GF-D8 (cell line): Measurements from ENCODE around the gene ENO3.
"Not testable (repeated sequence)": the region's sequence is repeated elsewhere in the genome, so short reads cannot be mapped to it uniquely, and the experiment has no call there.

Experiments
- DNase-seq: peaks from one replicate; lab custom pipeline; 2025; lab: John Stamatoyannopoulos, UW

The ENO3 gene

DNA sequence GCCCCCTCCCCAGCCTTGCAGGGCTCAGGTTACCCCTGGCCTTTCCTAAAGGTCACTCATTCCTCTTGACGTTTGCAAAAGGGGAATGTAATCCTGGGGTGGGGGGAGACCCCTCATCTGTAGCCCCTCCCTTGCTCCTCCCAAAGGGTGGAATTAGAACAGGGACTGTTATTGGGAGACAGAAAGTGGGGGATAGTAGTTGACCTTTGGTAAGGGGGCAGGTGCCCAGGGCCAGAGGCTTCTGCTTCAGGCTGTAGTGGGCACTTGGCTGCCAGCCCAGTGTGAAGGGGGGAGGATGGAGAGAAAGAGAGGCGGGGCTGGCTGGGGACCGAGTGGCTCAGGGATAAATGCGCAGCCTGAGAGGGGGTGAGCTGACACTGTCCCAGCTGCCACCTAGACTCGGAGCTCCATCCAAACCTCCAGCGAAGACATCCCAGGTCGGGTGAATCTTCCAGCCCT is at the start of gene ENO3:
Gene ENO3, plus strand, starts transcription at position 374 of the 459 bp plus-strand sequence. CDS start 711 bp downstream, outside the sequence.
- no peak for DNase-seq

DNA sequence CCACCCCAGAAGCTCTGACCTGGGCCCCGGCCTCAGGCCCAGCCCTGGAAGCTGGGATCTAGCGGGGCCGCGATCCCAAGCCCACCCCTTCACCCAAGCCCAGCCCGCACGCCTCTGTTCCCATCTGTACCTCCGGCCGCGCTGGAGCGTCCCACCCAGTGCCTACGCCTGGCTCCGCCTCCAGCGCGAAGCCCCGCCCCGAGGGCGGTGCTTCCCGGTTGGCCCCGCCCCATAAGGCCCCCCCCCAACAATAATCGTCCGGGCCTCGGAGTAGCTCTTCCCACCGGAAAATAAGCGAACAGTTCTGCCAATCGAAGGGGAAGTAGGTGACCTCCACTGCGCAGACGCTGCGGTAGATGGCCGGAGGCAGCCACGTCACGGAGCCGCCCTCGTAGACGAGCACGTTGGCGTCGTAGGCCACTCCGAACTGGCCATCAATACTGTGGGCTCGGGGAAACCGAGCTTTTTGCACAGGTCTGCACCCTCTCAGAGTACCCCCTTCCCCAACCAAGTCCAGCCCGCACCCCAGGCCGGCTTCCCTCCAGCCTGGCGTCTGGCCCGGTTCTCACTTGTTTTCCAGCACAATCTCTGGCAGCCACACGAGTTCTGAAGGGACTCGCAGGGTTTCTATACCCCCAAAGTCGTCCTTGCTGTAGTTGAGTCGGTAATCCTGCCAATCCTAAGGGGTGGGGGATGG is 49.1 kb upstream of the ENO3 start:
- DNase-seq: no peak

DNA sequence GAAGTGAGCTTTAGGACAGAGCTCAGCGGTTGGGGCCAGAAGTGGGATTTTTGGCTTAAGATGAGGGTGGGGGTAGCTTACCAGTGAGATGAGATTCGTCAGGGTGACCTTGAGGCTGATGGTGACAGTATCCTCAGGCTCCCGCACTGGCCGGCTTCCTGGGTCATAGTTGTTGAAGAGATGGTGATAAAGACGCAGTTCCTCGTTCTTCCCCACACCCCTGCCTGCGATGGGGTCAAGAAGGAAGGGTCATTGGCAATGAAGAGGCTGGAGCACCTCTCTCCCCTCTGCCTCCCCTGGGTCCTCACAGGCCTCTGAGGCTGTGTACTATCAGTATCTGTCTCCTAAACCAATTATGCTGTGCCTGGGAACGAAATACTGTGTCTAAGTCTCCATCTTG is 48.4 kb upstream of the ENO3 start:
- no peak for DNase-seq

DNA sequence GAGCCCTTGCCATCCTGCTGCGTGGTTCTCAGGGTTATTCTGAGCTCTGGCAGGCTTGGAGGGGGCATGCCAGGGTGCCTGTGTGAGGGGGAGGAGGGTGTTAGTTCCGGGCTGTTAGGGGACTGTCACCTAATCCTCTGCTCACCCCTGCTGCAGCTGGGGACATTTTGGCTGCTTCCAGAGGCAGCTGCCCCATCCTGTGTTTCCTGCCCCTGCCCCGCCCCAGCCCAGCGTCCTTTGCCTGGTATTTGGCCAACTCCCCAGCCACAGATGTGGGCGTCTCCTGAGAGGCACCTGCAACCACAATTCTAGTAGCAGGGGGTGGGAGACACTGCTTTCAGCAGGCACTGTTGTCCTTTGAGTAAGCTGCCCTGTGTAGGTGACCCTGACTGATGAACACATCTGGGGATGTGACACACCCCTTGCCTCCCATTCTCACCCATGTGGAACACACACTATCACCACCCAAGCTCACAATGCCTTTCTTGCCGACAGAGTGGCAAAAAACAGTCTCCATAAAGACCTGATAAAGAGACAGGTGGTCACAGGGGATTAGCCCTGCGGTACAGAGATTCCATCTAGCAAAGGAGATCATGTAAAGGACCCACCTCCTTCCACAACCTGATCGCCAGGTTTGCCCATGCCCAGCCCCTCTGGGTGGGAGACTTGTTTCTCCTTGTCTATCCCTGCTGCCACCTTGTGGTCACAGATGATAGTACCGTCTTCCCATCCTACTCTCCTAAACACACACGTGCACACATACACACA is 47.7 kb upstream of the ENO3 start, which contains the start of gene CHRNE:
Gene CHRNE, minus strand, starts transcription at position 48 of the 768 bp plus-strand sequence. Its CDS starts 35 bp downstream, at position 13.
- DNase-seq: peak; percentile 8

DNA sequence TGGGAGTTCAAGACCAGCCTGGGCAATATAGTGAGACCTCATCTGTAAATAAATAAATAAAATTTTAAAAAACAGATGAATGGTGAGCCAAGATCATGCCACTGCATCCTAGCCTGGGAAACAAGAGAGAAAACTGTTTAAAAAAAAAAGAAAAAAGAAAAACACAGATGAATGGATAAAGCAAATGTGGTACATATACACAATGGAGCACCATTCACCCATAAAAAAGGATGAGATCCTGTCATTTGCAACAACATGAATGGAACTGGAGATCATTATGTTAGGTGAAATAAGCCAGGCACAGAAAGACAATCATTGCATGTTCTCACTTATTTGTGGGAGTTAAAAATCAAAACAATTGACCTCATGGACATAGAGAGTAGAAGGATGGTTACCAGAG is 44.3 kb upstream of the ENO3 start:
- DNase-seq: not testable (repeated sequence)

DNA sequence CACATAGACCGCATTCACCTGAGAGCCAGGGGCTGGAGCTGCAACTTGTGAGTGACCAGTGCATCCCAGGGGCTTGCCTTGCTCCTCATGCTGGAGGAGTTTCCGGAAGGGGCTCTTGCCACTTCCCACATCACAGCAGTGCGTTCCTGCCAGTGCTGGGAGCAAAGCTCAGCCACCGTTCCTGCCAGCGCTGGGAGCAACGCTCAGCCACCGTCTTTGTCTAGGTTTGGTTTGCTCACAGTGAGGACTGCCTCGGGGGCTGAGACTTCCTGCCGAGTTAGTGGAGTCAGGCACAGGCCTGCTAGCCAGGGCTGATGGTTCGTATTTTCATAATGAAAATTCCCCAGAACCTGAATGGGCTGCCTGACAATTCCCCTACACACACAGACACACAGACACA is 42.6 kb upstream of the ENO3 start:
- DNase-seq: no peak

DNA sequence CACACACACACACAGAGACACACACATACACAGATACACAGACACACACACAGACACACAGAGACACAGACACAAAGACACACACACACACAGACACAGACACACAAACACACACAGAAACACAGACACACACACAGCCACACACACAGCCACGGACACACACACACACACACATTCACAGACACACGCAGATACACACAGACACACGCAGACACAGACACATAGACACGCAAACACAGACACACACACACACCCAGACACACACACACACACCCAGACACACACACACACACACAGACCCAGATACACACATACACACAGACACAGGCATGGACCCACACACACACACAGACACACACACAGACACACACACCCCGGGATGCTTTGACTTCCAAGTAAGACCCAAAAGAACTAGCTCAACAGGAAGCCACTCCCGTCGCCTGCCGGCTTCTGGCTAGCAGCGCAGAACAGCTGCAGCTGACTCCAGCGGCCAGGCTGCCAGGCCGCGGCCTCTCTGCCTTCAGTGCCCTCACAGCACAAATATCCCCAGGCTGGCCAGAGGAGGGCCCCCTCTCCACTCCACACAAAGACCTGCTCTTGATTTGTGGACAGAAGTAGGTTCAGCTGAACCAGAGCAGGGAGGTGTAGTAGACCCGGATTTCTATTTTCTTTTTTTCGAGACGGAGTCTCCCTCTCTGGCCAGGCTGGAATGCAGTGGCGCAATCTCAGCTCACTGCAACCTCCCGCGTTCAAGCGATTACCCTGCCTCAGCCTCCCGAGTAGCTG is 42.0 kb upstream of the ENO3 start:
- peak; percentile 52 for DNase-seq

DNA sequence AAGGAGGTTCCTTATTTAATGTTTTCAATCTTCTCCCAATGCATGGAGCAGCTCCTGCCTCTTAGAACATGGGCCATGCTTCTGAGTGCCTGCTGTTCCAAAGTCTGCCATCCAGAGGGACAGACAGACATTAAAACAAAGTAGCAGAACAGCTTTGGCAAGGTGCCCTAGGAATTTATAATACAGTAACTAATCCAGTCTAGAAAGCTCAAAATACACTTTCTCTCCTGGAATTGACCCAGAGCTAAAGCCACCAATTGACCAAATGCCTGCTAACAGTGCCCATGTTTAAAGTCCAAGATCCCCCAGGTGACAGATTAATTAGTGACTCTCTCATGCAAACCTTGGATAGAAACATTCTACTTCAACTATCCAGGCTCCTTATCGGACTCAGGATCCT is 36.9 kb upstream of the ENO3 start:
- DNase-seq: no peak

DNA sequence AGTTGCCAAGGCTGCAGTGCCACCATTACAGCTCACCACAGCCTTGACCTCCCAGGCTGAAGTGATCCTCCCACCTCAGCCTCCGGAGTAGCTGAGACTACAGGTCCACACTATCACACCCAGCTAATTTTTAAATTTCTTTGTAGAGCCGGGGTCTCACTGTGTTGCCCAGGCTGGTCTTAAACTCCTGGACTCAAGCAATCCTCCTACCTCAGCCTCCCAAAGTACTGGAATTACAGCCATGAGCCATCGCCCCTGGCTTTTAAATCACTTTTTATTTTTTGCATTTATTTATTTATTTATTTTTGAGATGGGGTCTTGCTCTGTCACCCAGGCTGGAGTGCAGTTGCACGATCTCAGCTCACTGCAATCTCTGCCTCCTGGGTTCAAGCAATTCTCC is 36.4 kb upstream of the ENO3 start:
- DNase-seq: not testable (repeated sequence)

DNA sequence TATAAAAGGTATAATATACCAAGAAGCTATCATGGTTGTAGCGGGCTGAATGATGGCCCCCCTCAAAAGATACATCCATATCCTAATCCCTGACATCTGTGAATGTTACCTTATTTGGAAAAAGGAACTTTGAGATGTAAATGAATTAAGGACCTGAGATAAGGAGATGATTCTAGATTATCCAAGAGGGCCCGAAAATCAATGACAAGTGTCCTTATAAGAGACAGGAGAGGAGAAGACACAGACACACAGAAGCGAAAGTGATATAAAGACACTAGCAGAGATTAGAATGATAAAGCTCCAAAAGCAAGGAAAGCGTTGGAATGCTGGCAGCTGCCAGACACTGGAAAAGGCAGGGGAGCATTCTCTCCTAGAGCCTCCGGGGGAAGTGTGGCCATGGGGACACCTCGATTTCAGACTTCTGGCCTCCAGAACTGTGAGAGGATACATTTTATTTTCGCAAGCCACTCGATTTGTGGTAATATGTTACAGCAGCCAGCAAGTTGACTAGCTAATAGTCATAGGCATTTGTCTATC is 31.3 kb upstream of the ENO3 start:
- no peak for DNase-seq

DNA sequence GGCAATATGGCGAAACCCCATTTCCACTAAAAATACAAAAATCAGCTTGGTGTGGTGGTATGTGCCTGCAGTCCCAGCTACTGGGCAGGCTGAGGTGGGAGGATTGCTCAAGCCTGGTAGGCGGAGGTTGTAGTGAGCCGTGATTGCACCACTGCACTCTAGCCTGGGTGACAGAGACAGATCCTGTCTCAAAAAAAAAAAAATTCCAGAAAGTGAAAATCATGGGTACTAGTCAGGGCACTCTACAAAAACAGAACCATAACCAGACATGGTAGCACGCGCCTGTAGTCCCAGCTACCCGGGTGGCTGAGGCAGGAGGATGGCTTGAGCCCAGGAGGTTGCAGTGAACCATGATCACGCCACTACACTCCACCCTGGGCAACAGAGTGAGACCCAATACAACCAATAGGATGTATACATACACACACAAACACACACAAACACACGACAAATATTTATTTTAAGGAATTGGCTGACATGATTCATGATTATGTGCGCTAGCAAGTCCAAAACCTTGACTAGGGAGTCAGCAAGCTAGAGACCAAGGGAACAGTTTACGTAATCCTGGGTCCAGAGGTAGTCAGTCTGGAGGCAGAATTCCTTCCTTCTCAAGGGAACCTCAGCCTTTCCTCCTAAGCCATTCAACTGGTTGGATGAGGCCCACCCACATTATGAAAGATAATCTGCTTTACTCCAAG is 30.4 kb upstream of the ENO3 start:
- DNase-seq: peak; percentile 3

DNA sequence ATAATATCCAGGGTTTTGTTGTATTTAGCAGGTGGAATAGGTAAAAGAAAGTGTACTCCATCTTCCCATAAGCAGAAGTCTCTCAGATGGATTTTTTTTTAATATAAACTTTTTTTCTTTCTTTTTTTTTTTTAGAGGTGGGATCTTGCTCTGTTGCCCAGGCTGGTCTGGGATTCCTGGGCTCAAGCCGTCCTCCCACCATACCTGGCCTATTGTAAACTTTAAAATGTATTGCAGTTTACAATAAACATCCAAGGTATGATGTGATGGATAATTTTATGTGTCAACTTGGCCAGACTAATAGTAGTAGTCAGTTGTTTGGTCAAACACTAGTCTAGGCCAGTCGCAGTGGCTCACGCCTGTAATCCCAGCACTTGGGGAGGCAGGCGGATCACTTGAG is 29.6 kb upstream of the ENO3 start:
- no peak for DNase-seq

DNA sequence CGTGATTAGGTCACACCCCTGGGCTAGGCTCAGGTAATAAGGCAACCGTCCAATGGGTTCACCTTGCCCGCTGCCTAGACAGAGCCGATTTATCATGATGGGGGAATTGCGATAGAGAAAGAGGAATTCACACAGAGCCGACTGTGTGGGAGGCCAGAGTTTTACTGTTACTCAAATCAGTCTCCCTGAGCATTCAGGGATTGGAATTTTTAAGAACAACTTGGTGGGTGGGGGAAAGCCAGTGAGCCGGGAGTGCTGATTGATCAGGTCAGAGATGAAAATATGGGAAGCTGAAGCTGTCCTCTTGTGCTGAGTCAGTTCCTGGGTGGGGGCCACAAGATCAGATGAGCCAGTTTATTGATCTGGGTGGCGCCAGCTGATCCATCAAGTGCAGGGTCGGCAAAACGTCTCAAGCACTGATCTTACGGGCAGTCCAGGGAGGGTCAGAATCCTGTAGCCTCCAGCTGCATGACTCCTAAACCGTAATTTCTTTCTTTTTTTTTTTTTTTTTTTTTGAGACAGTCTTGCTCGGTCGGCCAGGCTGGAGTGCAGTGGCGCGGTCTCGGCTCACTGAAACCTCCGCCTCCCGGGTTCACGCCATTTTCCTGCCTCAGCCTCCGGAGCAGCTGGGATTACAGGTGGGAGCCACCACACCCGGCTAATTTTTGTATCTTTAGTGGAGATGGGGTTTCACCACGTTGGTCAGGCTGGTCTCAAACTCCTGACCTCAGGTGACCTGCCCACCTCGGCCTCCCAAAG is 24.2 kb upstream of the ENO3 start:
- DNase-seq: not testable (repeated sequence)

DNA sequence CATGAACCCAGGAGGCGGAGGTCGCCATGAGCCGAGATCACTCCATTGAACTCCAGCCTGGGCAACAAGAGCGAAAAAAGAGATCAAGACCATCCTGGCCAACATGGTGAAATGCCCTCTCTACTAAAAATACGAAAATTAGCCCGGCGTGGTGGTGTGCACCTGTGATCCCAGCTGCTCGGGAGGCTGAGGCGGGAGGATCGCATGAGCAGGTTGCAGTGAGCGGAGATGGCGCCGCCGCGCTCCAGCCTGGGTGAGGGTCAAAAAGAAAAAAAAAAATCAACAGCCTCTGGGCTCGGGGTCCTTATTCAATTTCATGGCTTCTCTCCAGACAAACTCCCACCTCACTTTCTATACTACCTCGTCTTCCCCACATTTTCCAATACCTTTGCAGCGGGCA is 22.0 kb upstream of the ENO3 start:
- no peak for DNase-seq

DNA sequence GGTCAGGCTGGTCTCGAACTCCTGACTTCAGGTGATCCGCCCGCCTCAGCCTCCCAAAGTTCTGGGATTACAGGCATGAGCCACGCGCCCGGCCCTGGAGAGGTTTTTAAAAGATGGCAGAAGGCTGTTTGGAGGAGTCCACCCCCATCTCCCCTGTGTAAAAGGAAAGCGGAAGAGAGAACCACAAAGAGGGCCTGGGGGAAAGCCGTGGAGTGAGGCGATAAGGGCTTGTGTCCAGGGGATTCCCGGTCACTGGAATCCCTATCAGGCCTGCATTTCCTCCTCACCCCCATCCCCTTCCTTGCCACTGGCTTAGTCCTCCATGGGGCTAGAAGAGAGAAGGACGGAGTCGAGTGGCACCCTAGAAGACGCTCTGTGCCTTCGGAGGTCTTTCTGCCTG is 19.0 kb upstream of the ENO3 start, which contains the start of gene GP1BA:
Gene GP1BA, plus strand, starts transcription at position 315 of the 400 bp plus-strand sequence. CDS start 328 bp downstream, outside the sequence.
- no peak for DNase-seq

DNA sequence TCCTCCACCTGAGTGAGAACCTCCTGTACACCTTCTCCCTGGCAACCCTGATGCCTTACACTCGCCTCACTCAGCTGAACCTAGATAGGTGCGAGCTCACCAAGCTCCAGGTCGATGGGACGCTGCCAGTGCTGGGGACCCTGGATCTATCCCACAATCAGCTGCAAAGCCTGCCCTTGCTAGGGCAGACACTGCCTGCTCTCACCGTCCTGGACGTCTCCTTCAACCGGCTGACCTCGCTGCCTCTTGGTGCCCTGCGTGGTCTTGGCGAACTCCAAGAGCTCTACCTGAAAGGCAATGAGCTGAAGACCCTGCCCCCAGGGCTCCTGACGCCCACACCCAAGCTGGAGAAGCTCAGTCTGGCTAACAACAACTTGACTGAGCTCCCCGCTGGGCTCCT is 18.2 kb upstream of the ENO3 start:
- no peak for DNase-seq

DNA sequence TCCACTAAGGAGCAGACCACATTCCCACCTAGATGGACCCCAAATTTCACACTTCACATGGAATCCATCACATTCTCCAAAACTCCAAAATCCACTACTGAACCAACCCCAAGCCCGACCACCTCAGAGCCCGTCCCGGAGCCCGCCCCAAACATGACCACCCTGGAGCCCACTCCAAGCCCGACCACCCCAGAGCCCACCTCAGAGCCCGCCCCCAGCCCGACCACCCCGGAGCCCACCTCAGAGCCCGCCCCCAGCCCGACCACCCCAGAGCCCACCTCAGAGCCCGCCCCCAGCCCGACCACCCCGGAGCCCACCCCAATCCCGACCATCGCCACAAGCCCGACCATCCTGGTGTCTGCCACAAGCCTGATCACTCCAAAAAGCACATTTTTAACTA is 17.3 kb upstream of the ENO3 start:
- no peak for DNase-seq

DNA sequence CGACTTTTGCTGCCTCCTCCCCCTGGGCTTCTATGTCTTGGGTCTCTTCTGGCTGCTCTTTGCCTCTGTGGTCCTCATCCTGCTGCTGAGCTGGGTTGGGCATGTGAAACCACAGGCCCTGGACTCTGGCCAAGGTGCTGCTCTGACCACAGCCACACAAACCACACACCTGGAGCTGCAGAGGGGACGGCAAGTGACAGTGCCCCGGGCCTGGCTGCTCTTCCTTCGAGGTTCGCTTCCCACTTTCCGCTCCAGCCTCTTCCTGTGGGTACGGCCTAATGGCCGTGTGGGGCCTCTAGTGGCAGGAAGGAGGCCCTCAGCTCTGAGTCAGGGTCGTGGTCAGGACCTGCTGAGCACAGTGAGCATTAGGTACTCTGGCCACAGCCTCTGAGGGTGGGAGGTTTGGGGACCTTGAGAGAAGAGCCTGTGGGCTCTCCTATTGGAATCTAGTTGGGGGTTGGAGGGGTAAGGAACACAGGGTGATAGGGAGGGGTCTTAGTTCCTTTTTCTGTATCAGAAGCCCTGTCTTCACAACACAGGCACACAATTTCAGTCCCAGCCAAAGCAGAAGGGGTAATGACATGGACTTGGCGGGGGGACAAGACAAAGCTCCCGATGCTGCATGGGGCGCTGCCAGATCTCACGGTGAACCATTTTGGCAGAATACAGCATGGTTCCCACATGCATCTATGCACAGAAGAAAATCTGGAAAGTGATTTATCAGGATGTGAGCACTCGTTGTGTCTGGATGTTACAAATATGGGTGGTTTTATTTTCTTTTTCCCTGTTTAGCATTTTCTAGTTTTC is 16.5 kb upstream of the ENO3 start:
- peak; percentile 57 for DNase-seq

DNA sequence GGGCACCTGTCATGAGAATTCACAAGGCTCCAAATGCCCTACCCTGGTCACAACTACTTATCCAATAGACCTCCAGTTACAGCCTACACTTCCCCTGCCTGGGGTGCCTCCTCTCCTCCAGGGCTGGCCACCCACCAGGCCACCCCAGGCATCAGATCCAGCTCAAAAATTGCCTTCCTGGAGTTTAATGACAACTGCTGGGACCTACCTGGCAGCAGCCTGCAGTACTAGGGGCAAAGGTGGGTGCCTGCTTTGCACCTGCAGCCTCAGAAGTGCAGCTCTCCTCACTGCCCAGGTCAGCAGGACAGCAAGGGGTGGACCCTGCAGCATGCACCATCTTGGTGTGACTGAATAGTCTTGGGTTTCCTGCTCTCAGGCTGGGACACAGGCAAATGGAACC is 15.3 kb upstream of the ENO3 start:
- DNase-seq: no peak

DNA sequence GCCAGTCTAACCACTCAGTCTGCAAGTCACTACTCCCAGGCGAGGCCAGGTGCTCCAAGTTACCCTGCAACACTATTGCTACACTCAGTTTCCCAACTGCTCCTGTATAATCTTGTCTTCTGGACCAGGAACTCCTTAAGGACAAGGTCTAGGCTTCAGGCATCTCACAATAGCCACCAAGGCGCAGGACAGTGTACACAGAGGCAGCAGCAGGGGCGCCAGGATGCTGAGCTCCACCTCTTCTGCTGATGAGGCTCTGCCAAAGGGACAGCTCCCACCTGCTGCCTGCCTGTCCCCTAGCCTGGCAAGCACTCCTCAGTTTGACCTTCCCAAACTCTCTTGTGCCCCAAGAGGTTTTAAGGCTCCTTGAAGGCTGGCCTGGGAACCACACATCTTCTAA is 14.5 kb upstream of the ENO3 start:
- no peak for DNase-seq
